ENCODE data around the gene ADGRB3. TPM values are rescaled to one million over a fixed set of nuclear protein-coding genes. Genes with fewer than 3 reads are reported as not detected.
"Not testable (repeated sequence)": the region's sequence is repeated elsewhere in the genome, so short reads cannot be mapped to it uniquely, and the experiment has no call there.

ADGRB3 gene
- total and polyA plus RNA-seq, 2 donors from 2014 or later, result 0.26 to 2.2 TPM

GRCh38 chr6:68746376-68746775 lies 111.3 kb downstream of the ADGRB3 start:
- Histone ChIP-seq H3K9me3 (ENCODE audit: control insufficient read depth in 2 of 3, insufficient read depth in 1 of 3, low read length in 3 of 3) (no peaks in the 10 kb centered on the region), H3K36me3 (ENCODE audit: control insufficient read depth in 2 of 3, insufficient read depth in 3 of 3, low read length in 3 of 3) (no peaks in the 10 kb centered on the region), H3K9ac (ENCODE audit: low read length in 3 of 3) (no peak overlapping the region), H3K4me3 (ENCODE audit: low read length in 3 of 3) (no peak overlapping the region), H3K27me3 (ENCODE audit: control insufficient read depth, insufficient read depth, low read length) (no peaks in the 10 kb centered on the region), H3K4me1 (ENCODE audit: control insufficient read depth in 2 of 3, insufficient read depth in 2 of 3, low read depth in 1 of 3, low read length in 3 of 3) (no peaks in the 10 kb centered on the region), H3K27ac (ENCODE audit: low read depth in 2 of 2, low read length in 2 of 2) (no peak overlapping the region)
- DNase-seq, result no peak
- FAIRE-seq, result no peak
- intact Hi-C loops (cut with DNase I), result no loop called here
- TF ChIP-seq CTCF (IDR thresholded peaks at IDR 0.05; ENCODE audit: borderline replicate concordance, extremely low read depth, insufficient read depth), result no peak

GRCh38 chr6:68747110-68747790 lies 112.2 kb downstream of the ADGRB3 start:
- H3K9ac ChIP-seq (ENCODE audit: low read length in 3 of 3), result no peak overlapping the region
- TF ChIP-seq CTCF (IDR thresholded peaks at IDR 0.05; ENCODE audit: borderline replicate concordance, extremely low read depth, insufficient read depth), result no peak
- intact Hi-C loops (cut with DNase I), result no loop called here
- no peaks in the 10 kb centered on the region for H3K4me1 ChIP-seq (ENCODE audit: control insufficient read depth in 2 of 3, insufficient read depth in 2 of 3, low read depth in 1 of 3, low read length in 3 of 3)
- H3K4me3 ChIP-seq (ENCODE audit: low read length in 3 of 3), result no peak overlapping the region
- DNase-seq, result no peak
- no peak for FAIRE-seq
- no peaks in the 10 kb centered on the region for H3K27me3 ChIP-seq (ENCODE audit: control insufficient read depth, insufficient read depth, low read length)
- H3K9me3 ChIP-seq (ENCODE audit: control insufficient read depth in 2 of 3, insufficient read depth in 1 of 3, low read length in 3 of 3), result no peaks in the 10 kb centered on the region
- H3K27ac ChIP-seq (ENCODE audit: low read depth in 2 of 2, low read length in 2 of 2), result no peak overlapping the region
- no peaks in the 10 kb centered on the region for H3K36me3 ChIP-seq (ENCODE audit: control insufficient read depth in 2 of 3, insufficient read depth in 3 of 3, low read length in 3 of 3)

GRCh38 chr6:68747832-68748231 lies 112.8 kb downstream of the ADGRB3 start:
- H3K4me3 ChIP-seq (ENCODE audit: low read length in 3 of 3); H3K9ac ChIP-seq (ENCODE audit: low read length in 3 of 3); H3K36me3 ChIP-seq (ENCODE audit: control insufficient read depth in 2 of 3, insufficient read depth in 3 of 3, low read length in 3 of 3); intact Hi-C loops (cut with DNase I); DNase-seq; H3K27ac ChIP-seq (ENCODE audit: low read depth in 2 of 2, low read length in 2 of 2); FAIRE-seq; H3K4me1 ChIP-seq (ENCODE audit: control insufficient read depth in 2 of 3, insufficient read depth in 2 of 3, low read depth in 1 of 3, low read length in 3 of 3); H3K27me3 ChIP-seq (ENCODE audit: control insufficient read depth, insufficient read depth, low read length); H3K9me3 ChIP-seq (ENCODE audit: control insufficient read depth in 2 of 3, insufficient read depth in 1 of 3, low read length in 3 of 3): not testable (repeated sequence)

- no peaks in the 10 kb centered on the region for H3K36me3 ChIP-seq (ENCODE audit: control insufficient read depth in 2 of 3, insufficient read depth in 3 of 3, low read length in 3 of 3)
- DNase-seq (no peak), FAIRE-seq (no peak)
- H3K4me1 ChIP-seq (ENCODE audit: control insufficient read depth in 2 of 3, insufficient read depth in 2 of 3, low read depth in 1 of 3, low read length in 3 of 3), result no peaks in the 10 kb centered on the region
- H3K9me3 ChIP-seq (ENCODE audit: control insufficient read depth in 2 of 3, insufficient read depth in 1 of 3, low read length in 3 of 3), result no peaks in the 10 kb centered on the region
- H3K27ac ChIP-seq (ENCODE audit: low read depth in 2 of 2, low read length in 2 of 2), result no peak overlapping the region
- H3K27me3 ChIP-seq (ENCODE audit: control insufficient read depth, insufficient read depth, low read length), result no peaks in the 10 kb centered on the region
- H3K9ac ChIP-seq (ENCODE audit: low read length in 3 of 3), result no peak overlapping the region
- intact Hi-C loops (cut with DNase I), result no loop called here
- no peak overlapping the region for H3K4me3 ChIP-seq (ENCODE audit: low read length in 3 of 3)
- no peak for TF ChIP-seq CTCF (IDR thresholded peaks at IDR 0.05; ENCODE audit: borderline replicate concordance, extremely low read depth, insufficient read depth)
These were observed 119.7 kb downstream of the ADGRB3 start for GRCh38 chr6:68754681-68755213.

Measured in kidney (tissue), 14 donors.